Lower leg skin (tissue), 3 donors: ENCODE measurements around the gene DOK6.
"Not testable (repeated sequence)": the region's sequence is repeated elsewhere in the genome, so short reads cannot be mapped to it uniquely, and the experiment has no call there.

Source experiments
- CTCF ChIP-seq, 3 donors: fragments of 450-650 bp; IDR thresholded peaks; one replicate each; pipeline ENCODE4 v1.5.1; 2016; ENCODE audit warnings: antibody characterized with exemption in 3 of 3, mild to moderate bottlenecking in 3 of 3, moderate library complexity in 2 of 3
- POLR2A ChIP-seq, 2 donors: fragments of 450-650 bp; IDR thresholded peaks; one replicate each; pipeline ENCODE4 v1.6.1; 2016 to 2017; ENCODE audit warnings: antibody characterized with exemption in 2 of 2, mild to moderate bottlenecking in 1 of 2, moderate library complexity in 1 of 2

- TF ChIP-seq POLR2A, CTCF (IDR thresholded peaks at IDR 0.05): not testable (repeated sequence)
Observed at GRCh38 chr18:69359768-69360167, 40.9 kb upstream of the DOK6 start.
